HepG2 (cell line): ENCODE measurements around the gene KDELR3. TPM values are rescaled to one million over a fixed set of nuclear protein-coding genes. Genes with fewer than 3 reads are reported as not detected.

Source experiments
- CEBPG ChIP-seq: IDR thresholded peaks from 2 replicates; pipeline ENCODE4 v1.6.1; 2016
- CHD2 ChIP-seq: IDR thresholded peaks from 2 replicates; pipeline ENCODE4 v1.6.1; 2011; ENCODE audit warnings: low read depth, low read length, improper control_type of control experiment
- EEA1 ChIP-seq: sonication (generic); formaldehyde crosslinking; IDR thresholded peaks from 2 replicates; pipeline ENCODE4 v1.5.1; 2020; ENCODE audit warnings: mild to moderate bottlenecking, missing genetic modification reagents, borderline replicate concordance
- ELK4 ChIP-seq: sonication (generic); formaldehyde crosslinking; IDR thresholded peaks from 2 replicates; pipeline ENCODE4 v1.9.0; 2021; ENCODE audit warnings: missing genetic modification reagents, borderline replicate concordance
- FOXP4 ChIP-seq: sonication (generic); formaldehyde crosslinking; IDR thresholded peaks from 2 replicates; pipeline ENCODE4 v1.4.0; 2020; ENCODE audit warnings: missing genetic modification reagents
- IKZF4 ChIP-seq: sonication (generic); formaldehyde crosslinking; IDR thresholded peaks from 2 replicates; pipeline ENCODE4 v1.5.1; 2020; ENCODE audit warnings: borderline replicate concordance, mild to moderate bottlenecking, low read depth, missing genetic modification reagents; ENCODE audit errors: not compliant biosample characterization
- KDM3A ChIP-seq: IDR thresholded peaks from 2 replicates; pipeline ENCODE4 v1.6.1; 2018; ENCODE audit warnings: low read depth, missing compliant biosample characterization
- NAIF1 ChIP-seq: sonication (generic); formaldehyde crosslinking; IDR thresholded peaks from 2 replicates; pipeline ENCODE4 v1.5.0; 2020; ENCODE audit warnings: mild to moderate bottlenecking, missing genetic modification reagents, borderline replicate concordance
- NPAS2 ChIP-seq: sonication (generic); formaldehyde crosslinking; IDR thresholded peaks from 2 replicates; pipeline ENCODE4 v1.8.0; 2022; ENCODE audit warnings: mild to moderate bottlenecking, missing genetic modification reagents, borderline replicate concordance
- PRMT3 ChIP-seq: sonication (generic); formaldehyde crosslinking; IDR thresholded peaks from 2 replicates; pipeline ENCODE4 v1.8.1; 2022; ENCODE audit warnings: low read depth, mild to moderate bottlenecking, moderate library complexity, missing genetic modification reagents, borderline replicate concordance
- RELA ChIP-seq: sonication (generic); formaldehyde crosslinking; IDR thresholded peaks from 2 replicates; pipeline ENCODE4 v1.4.0; 2020; ENCODE audit warnings: missing genetic modification reagents
- RNF219 ChIP-seq: sonication (generic); formaldehyde crosslinking; IDR thresholded peaks from 2 replicates; pipeline ENCODE4 v1.5.0; 2020; ENCODE audit warnings: mild to moderate bottlenecking, missing genetic modification reagents
- SMYD3 ChIP-seq: sonication (generic); formaldehyde crosslinking; IDR thresholded peaks from 2 replicates; pipeline ENCODE4 v1.8.1; 2023; ENCODE audit warnings: mild to moderate bottlenecking, missing genetic modification reagents
- TOPORS ChIP-seq: sonication (generic); formaldehyde crosslinking; IDR thresholded peaks from 2 replicates; pipeline ENCODE4 v1.8.0; 2023; ENCODE audit warnings: mild to moderate bottlenecking, missing genetic modification reagents
- ZBTB7B ChIP-seq: sonication (generic); formaldehyde crosslinking; IDR thresholded peaks from 2 replicates; pipeline ENCODE4 v1.4.0; 2020; ENCODE audit warnings: missing genetic modification reagents
- ZNF205 ChIP-seq: IDR thresholded peaks from 2 replicates; pipeline ENCODE4 v1.6.1; 2018; ENCODE audit warnings: missing biosample characterization, missing genetic modification reagents
- ZNF337 ChIP-seq: sonication (generic); formaldehyde crosslinking; IDR thresholded peaks from 2 replicates; pipeline ENCODE4 v1.5.1; 2020; ENCODE audit warnings: missing genetic modification reagents, low read depth, mild to moderate bottlenecking, borderline replicate concordance
- ZNF580 ChIP-seq: IDR thresholded peaks from 2 replicates; pipeline ENCODE4 v1.6.1; 2016; ENCODE audit warnings: low read depth, borderline replicate concordance
- ZNF749 ChIP-seq: sonication (generic); formaldehyde crosslinking; IDR thresholded peaks from 2 replicates; pipeline ENCODE4 v1.8.0; 2022; ENCODE audit warnings: mild to moderate bottlenecking, missing genetic modification reagents, moderate library complexity, borderline replicate concordance
- ZNF766 ChIP-seq: sonication (generic); formaldehyde crosslinking; IDR thresholded peaks from 2 replicates; pipeline ENCODE4 v1.5.0; 2020; ENCODE audit warnings: missing genetic modification reagents, borderline replicate concordance
- ZNF878 ChIP-seq: sonication (generic); formaldehyde crosslinking; IDR thresholded peaks from 2 replicates; pipeline ENCODE4 v1.8.1; 2023; ENCODE audit warnings: mild to moderate bottlenecking, missing genetic modification reagents, moderate library complexity
- ZSCAN29 ChIP-seq: sonication (generic); formaldehyde crosslinking; conservative IDR thresholded peaks from 2 replicates; pipeline ENCODE4 v1.4.0; 2020; ENCODE audit warnings: mild to moderate bottlenecking, missing genetic modification reagents
- polyA plus RNA-seq, 8 experiments: library from polyadenylated mRNA; depleted of rRNA in 3 of 8; stranded (reverse) in 7 of 8; unstranded in 1 of 8; fragments of >200 nt; fragmentation: Illumina TruSeq in 4 of 8; extraction: Trizol in 4 of 8; gene quantifications; 2 replicates each; pipeline versions ENCODE4 v1.2.1 to v1.2.3, GENCODE V29; 2011 to 2016; ENCODE audit warnings: low read depth in 4 of 8, missing spikeins in 1 of 8, mixed read lengths in 1 of 8; ENCODE audit not compliant: insufficient read depth in 1 of 8
- total RNA-seq, 5 experiments: library from RNA; depleted of rRNA; stranded (reverse); fragments of >200 nt; fragmentation: Illumina TruSeq; extraction: Trizol; gene quantifications; 2 replicates each; pipeline ENCODE4 v1.2.3, GENCODE V29; 2016; ENCODE audit warnings: low read depth in 1 of 5

The KDELR3 gene
- total and polyA plus RNA-seq, 2 of the 13 experiments (the other 11 are each of a cell fraction or from before 2014, with no cell fraction given) = 24.2 to 65.7 TPM

GRCh38 chr22:38462960-38463784 is 4.7 kb upstream of the KDELR3 start (continued):
- TF ChIP-seq RNF219 = no peak
- no peak for TF ChIP-seq ZNF766 (CRISPR knock-in tag)
- no peak for TF ChIP-seq ZNF878 (CRISPR knock-in tag)
- no peak for TF ChIP-seq CHD2
- no peak for TF ChIP-seq PRMT3 (CRISPR knock-in tag)
- TF ChIP-seq FOXP4 (CRISPR knock-in tag) = no peak
- peak; percentile 72 for TF ChIP-seq ZBTB7B (CRISPR knock-in tag)
- TF ChIP-seq SMYD3 (CRISPR knock-in tag) = no peak
- TF ChIP-seq ZSCAN29 = no peak
- TF ChIP-seq ZNF337 = no peak
- no peak for TF ChIP-seq EEA1
- peak; percentile 67; the same call in 1 of the 2 replicates for TF ChIP-seq KDM3A
- TF ChIP-seq ZNF580 (CRISPR knock-in tag) = no peak
- TF ChIP-seq ELK4 (CRISPR knock-in tag) = no peak
- no peak for TF ChIP-seq IKZF4
- no peak for TF ChIP-seq ZNF749
- peak; percentile 76; the same call in 1 of the 2 replicates for TF ChIP-seq NAIF1
- no peak for TF ChIP-seq TOPORS (CRISPR knock-in tag)
- no peak for TF ChIP-seq NPAS2
- TF ChIP-seq CEBPG (CRISPR knock-in tag) = no peak
- TF ChIP-seq RELA (CRISPR knock-in tag) = no peak
- TF ChIP-seq ZNF205 = peak; percentile 81
